Measurements from ENCODE around the gene OR2L5.

OR2L5 gene

DNA sequence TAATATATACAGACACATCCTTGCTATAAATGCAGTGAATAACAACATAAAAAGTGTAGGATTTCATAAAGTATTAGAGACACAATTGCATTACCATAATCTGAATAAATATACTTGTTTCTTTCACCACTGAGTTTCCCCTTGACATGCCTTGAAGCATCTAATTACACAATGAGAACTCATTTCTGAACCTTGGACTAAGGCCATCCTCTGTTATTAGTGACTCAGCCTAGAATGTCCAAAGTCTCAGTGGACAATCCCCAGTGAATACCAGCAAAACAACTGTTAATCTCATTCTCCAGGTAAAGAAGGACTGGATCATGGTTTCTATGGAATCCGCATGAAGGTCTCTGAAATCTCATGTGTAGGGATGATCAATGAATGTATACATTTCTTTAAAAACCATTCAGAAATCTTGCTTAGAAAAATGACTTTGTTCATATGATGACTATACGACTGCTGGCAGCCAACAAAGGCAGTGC, at the start of gene OR2L5:
Gene OR2L5, plus strand, starts transcription at position 432 of the 482 bp plus-strand sequence. CDS start 8,288 bp downstream, outside the sequence.
- Histone ChIP-seq H3K4me3 (ENCODE audit: low read length in 2 of 2) (no peak within 1 kb of the TSS), H3K27ac (ENCODE audit: low read length) (no peak within 1 kb of the TSS), H3K4me1 (ENCODE audit: control insufficient read depth, insufficient read depth, low read length) (no peaks in the 10 kb centered on the region), H3K27me3 (ENCODE audit: control insufficient read depth in 1 of 2, insufficient read depth in 2 of 2, low read length in 2 of 2) (no peaks in the 10 kb centered on the region), H3K9me3 (ENCODE audit: control insufficient read depth in 2 of 2, low read length in 2 of 2) (peaks cover 0 to 3% of the 10 kb centered on the region in 2 donors), H3K36me3 (ENCODE audit: control insufficient read depth in 2 of 2, insufficient read depth in 2 of 2, low read length in 2 of 2) (no peaks in the 10 kb centered on the region), H3K9ac (ENCODE audit: low read length in 2 of 2) (no peak within 1 kb of the TSS)

DNA sequence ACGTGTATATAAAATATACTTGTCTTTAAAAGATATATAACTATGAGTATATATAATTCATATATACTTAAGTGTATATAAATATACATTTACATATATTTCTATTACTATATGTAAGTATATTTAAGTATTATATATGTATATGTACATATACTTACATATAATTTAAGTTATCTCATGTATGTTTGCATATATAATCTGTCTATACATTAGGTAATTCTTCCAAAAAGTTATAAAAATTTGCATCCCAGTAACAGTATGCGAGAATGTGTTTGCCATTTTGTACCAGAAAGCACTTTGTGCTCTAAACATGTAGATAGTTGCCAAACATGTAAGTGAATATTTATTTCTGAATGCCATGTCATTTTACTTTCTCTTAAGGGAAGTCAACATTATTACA, 48.5 kb upstream of the OR2L5 start, which contains the start of gene OR2AK2:
Gene OR2AK2, plus strand, starts transcription at position 301 of the 400 bp plus-strand sequence. CDS start 144 bp downstream, outside the sequence.
- no peaks in the 10 kb centered on the region for H3K27me3 ChIP-seq (ENCODE audit: control insufficient read depth in 1 of 2, insufficient read depth in 2 of 2, low read length in 2 of 2)
- H3K27ac ChIP-seq (ENCODE audit: low read length) = no peak within 1 kb of the TSS
- H3K9ac ChIP-seq (ENCODE audit: low read length in 2 of 2) = no peak within 1 kb of the TSS
- no peaks in the 10 kb centered on the region for H3K36me3 ChIP-seq (ENCODE audit: control insufficient read depth in 2 of 2, insufficient read depth in 2 of 2, low read length in 2 of 2)
- no peak within 1 kb of the TSS for H3K4me3 ChIP-seq (ENCODE audit: low read length in 2 of 2)
- H3K4me1 ChIP-seq (ENCODE audit: control insufficient read depth, insufficient read depth, low read length) = no peaks in the 10 kb centered on the region
- peaks cover 0 to 4% of the 10 kb centered on the region in 2 donors for H3K9me3 ChIP-seq (ENCODE audit: control insufficient read depth in 2 of 2, low read length in 2 of 2)

DNA sequence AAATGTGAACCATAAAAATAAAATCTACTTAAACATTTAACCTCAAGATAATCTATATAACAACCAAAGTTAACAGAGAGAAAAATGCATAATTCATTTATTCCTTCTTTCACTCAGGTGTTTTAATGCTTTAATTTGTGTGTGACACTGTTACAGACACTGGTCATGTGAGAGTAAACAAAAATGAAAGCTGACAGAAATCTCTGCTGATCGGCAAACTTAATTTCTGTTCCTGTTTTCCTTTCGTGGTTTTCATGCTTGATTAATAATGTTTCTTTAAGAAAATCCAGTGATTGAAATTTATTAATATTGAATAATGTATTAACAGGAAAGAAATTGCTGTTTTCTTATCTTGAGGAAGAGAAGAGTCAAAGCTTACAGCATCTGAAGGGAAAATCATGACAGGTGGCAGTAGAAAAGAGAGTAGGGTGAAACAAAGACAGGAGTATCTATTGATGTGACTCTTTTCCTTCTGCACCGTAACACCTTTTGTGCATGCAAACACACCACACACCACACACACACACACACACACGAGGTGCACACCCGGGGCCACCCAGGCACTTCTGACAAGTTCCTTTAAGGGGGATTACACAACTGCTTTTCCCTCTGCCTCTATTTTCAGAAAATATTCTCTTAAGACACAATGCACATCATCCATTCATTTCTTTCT, 46.8 kb upstream of the OR2L5 start:
- no peaks in the 10 kb centered on the region for H3K36me3 ChIP-seq (ENCODE audit: control insufficient read depth in 2 of 2, insufficient read depth in 2 of 2, low read length in 2 of 2)
- no peaks in the 10 kb centered on the region for H3K4me1 ChIP-seq (ENCODE audit: control insufficient read depth, insufficient read depth, low read length)
- H3K27me3 ChIP-seq (ENCODE audit: control insufficient read depth in 1 of 2, insufficient read depth in 2 of 2, low read length in 2 of 2) = no peaks in the 10 kb centered on the region
- H3K4me3 ChIP-seq (ENCODE audit: low read length in 2 of 2) = no peak overlapping the region
- no peaks in the 10 kb centered on the region for H3K9me3 ChIP-seq (ENCODE audit: control insufficient read depth in 2 of 2, low read length in 2 of 2)
- H3K27ac ChIP-seq (ENCODE audit: low read length) = no peak overlapping the region
- no peak overlapping the region for H3K9ac ChIP-seq (ENCODE audit: low read length in 2 of 2)

DNA sequence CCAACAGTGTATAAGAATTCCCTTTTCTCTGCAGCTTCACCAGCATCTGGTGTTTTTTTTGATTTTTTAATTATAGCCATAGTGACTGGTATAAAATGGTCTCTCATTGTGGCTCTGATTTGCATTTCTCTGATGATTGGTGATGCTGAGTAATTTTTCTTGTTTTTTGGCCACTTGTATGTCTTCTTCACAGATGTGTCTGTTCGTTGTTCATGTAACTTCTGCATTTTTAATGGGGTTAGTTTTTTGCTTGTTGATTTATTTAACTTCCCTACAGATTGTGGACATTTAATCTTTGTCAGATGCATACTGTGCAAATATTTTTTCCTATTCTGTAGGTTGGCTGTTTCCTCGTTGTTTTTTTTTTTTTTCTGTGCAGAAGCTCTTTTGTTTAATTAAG, 20.5 kb upstream of the OR2L5 start:
- Histone ChIP-seq H3K4me1 (ENCODE audit: control insufficient read depth, insufficient read depth, low read length) (no peaks in the 10 kb centered on the region), H3K36me3 (ENCODE audit: control insufficient read depth in 2 of 2, insufficient read depth in 2 of 2, low read length in 2 of 2) (no peaks in the 10 kb centered on the region), H3K27me3 (ENCODE audit: control insufficient read depth in 1 of 2, insufficient read depth in 2 of 2, low read length in 2 of 2) (no peaks in the 10 kb centered on the region), H3K9me3 (ENCODE audit: control insufficient read depth in 2 of 2, low read length in 2 of 2) (peaks cover 0 to 3% of the 10 kb centered on the region in 2 donors), H3K4me3 (ENCODE audit: low read length in 2 of 2) (no peak overlapping the region), H3K27ac (ENCODE audit: low read length) (no peak overlapping the region), H3K9ac (ENCODE audit: low read length in 2 of 2) (no peak overlapping the region)

DNA sequence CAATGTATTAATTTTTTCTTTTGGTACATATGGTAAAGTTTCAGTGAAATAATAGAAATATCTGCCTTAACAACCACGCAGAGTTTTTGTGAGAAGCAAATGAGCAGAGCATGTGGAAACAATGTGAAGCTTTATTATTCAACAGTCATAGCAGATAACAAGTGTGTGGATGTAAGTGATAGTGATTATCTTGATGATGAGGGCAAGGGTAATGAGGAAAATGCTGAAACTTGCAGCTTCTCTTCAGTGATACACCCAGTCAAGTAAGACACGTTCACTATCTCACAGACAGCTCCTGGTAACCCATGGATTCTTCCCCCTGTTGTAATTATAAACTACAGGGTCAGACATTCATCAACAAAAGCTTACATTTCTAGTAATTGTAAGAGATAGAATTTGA, 14.6 kb upstream of the OR2L5 start:
- Histone ChIP-seq H3K9me3 (ENCODE audit: control insufficient read depth in 2 of 2, low read length in 2 of 2) (no peaks in the 10 kb centered on the region), H3K27ac (ENCODE audit: low read length) (no peak overlapping the region), H3K9ac (ENCODE audit: low read length in 2 of 2) (no peak overlapping the region), H3K4me3 (ENCODE audit: low read length in 2 of 2) (no peak overlapping the region), H3K36me3 (ENCODE audit: control insufficient read depth in 2 of 2, insufficient read depth in 2 of 2, low read length in 2 of 2) (no peaks in the 10 kb centered on the region), H3K27me3 (ENCODE audit: control insufficient read depth in 1 of 2, insufficient read depth in 2 of 2, low read length in 2 of 2) (no peaks in the 10 kb centered on the region), H3K4me1 (ENCODE audit: control insufficient read depth, insufficient read depth, low read length) (no peaks in the 10 kb centered on the region)

DNA sequence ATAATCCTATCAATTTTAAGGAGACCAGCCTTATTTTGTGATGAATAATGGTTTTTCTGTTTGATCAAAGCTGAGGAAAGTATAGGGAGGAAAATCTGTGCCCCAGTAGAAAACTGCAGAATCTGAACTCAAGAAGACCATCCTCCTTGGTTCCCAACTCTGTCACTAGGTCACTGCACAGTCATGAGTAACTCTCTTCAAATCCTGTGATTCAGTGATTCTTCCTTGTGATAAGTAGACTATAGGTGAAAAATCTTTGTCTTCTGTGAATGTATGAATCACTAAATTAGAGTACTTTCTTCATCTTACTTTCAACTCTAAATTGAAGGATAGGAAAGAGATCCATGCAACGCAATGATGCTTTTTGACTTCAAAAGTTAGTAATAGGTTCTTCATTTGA, 13.3 kb upstream of the OR2L5 start:
- Histone ChIP-seq H3K27ac (ENCODE audit: low read length) (no peak overlapping the region), H3K4me1 (ENCODE audit: control insufficient read depth, insufficient read depth, low read length) (no peaks in the 10 kb centered on the region), H3K36me3 (ENCODE audit: control insufficient read depth in 2 of 2, insufficient read depth in 2 of 2, low read length in 2 of 2) (no peaks in the 10 kb centered on the region), H3K9me3 (ENCODE audit: control insufficient read depth in 2 of 2, low read length in 2 of 2) (no peaks in the 10 kb centered on the region), H3K9ac (ENCODE audit: low read length in 2 of 2) (no peak overlapping the region), H3K27me3 (ENCODE audit: control insufficient read depth in 1 of 2, insufficient read depth in 2 of 2, low read length in 2 of 2) (no peaks in the 10 kb centered on the region), H3K4me3 (ENCODE audit: low read length in 2 of 2) (no peak overlapping the region)

DNA sequence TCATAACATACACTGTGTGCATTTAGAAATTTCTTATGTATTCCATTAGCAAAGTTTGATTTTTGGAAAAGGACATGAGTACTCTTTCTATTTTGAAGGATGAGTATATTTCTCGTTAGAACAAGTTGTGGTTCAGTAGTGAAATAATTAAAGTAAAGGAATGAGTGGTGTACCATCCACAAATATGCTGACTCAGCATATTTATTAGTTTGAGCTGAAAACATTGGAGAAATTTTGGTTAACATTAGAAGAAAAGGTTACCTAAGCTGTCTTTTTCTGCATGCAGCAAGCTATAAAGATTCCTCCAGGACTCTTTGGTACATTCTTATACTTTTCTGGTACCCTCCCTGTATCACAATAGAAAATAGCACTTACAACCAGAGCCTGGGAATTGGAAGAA, 5.7 kb upstream of the OR2L5 start:
- Histone ChIP-seq H3K27me3 (ENCODE audit: control insufficient read depth in 1 of 2, insufficient read depth in 2 of 2, low read length in 2 of 2) (no peaks in the 10 kb centered on the region), H3K27ac (ENCODE audit: low read length) (no peak overlapping the region), H3K4me1 (ENCODE audit: control insufficient read depth, insufficient read depth, low read length) (no peaks in the 10 kb centered on the region), H3K9me3 (ENCODE audit: control insufficient read depth in 2 of 2, low read length in 2 of 2) (peaks cover 0 to 8% of the 10 kb centered on the region in 2 donors), H3K9ac (ENCODE audit: low read length in 2 of 2) (no peak overlapping the region), H3K36me3 (ENCODE audit: control insufficient read depth in 2 of 2, insufficient read depth in 2 of 2, low read length in 2 of 2) (no peaks in the 10 kb centered on the region), H3K4me3 (ENCODE audit: low read length in 2 of 2) (no peak overlapping the region)

DNA sequence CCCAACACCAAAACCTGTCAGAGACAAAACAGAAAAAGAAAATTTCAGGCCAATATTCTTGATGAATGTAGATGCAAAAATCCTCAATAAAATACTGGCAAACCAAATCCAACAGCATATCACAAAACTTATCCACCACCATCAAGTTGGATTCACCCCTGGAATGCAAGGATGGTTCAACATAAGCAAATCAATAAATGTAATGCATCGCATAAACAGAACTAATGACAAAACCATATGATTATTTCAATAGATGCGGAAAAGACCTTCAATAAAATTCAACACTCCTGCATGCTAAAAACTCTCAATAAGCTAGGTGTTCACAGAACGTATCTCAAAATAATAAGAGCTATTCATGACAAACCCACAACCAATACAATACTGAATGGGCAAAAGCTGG, 3.8 kb upstream of the OR2L5 start:
- peaks cover 0 to 8% of the 10 kb centered on the region in 2 donors for H3K9me3 ChIP-seq (ENCODE audit: control insufficient read depth in 2 of 2, low read length in 2 of 2)
- H3K9ac ChIP-seq (ENCODE audit: low read length in 2 of 2) = no peak overlapping the region
- no peak overlapping the region for H3K27ac ChIP-seq (ENCODE audit: low read length)
- H3K4me1 ChIP-seq (ENCODE audit: control insufficient read depth, insufficient read depth, low read length) = no peaks in the 10 kb centered on the region
- H3K36me3 ChIP-seq (ENCODE audit: control insufficient read depth in 2 of 2, insufficient read depth in 2 of 2, low read length in 2 of 2) = no peaks in the 10 kb centered on the region
- H3K27me3 ChIP-seq (ENCODE audit: control insufficient read depth in 1 of 2, insufficient read depth in 2 of 2, low read length in 2 of 2) = no peaks in the 10 kb centered on the region
- H3K4me3 ChIP-seq (ENCODE audit: low read length in 2 of 2) = no peak overlapping the region

GRCh38 chr1:248015803-248016202, 2.3 kb downstream of the OR2L5 start:
- H3K4me3 ChIP-seq (ENCODE audit: low read length in 2 of 2) = no peak overlapping the region
- H3K4me1 ChIP-seq (ENCODE audit: control insufficient read depth, insufficient read depth, low read length) = no peaks in the 10 kb centered on the region
- no peaks in the 10 kb centered on the region for H3K36me3 ChIP-seq (ENCODE audit: control insufficient read depth in 2 of 2, insufficient read depth in 2 of 2, low read length in 2 of 2)
- no peak overlapping the region for H3K9ac ChIP-seq (ENCODE audit: low read length in 2 of 2)
- H3K27ac ChIP-seq (ENCODE audit: low read length) = no peak overlapping the region
- H3K27me3 ChIP-seq (ENCODE audit: control insufficient read depth in 1 of 2, insufficient read depth in 2 of 2, low read length in 2 of 2) = no peaks in the 10 kb centered on the region
- H3K9me3 ChIP-seq (ENCODE audit: control insufficient read depth in 2 of 2, low read length in 2 of 2) = no peaks in the 10 kb centered on the region

DNA sequence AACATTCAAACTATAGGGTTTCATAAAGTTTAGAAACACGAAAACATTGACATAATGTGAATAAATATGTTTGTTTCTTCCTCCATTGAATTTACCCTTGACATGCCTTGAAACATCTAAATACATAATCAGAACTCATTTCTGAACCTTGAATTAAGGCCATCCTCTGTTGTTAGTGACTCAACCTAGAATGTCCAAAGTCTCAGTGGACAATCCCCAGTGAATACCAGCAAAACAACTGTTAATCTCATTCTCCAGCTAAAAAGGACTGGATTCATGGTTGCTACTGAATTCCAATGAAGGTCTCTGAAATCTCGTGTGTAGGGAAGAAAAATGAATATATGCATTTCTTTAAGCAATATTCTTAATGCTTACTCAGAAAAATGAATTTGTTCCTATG, 16.3 kb downstream of the OR2L5 start, which contains the start of gene OR2L2:
Gene OR2L2, plus strand, starts transcription at position 301 of the 400 bp plus-strand sequence. CDS start 8,198 bp downstream, outside the sequence.
- Histone ChIP-seq H3K27me3 (ENCODE audit: control insufficient read depth in 1 of 2, insufficient read depth in 2 of 2, low read length in 2 of 2) (no peaks in the 10 kb centered on the region), H3K4me1 (ENCODE audit: control insufficient read depth, insufficient read depth, low read length) (no peaks in the 10 kb centered on the region), H3K27ac (ENCODE audit: low read length) (no peak within 1 kb of the TSS), H3K36me3 (ENCODE audit: control insufficient read depth in 2 of 2, insufficient read depth in 2 of 2, low read length in 2 of 2) (no peaks in the 10 kb centered on the region), H3K9me3 (ENCODE audit: control insufficient read depth in 2 of 2, low read length in 2 of 2) (no peaks in the 10 kb centered on the region), H3K4me3 (ENCODE audit: low read length in 2 of 2) (no peak within 1 kb of the TSS), H3K9ac (ENCODE audit: low read length in 2 of 2) (no peak within 1 kb of the TSS)

DNA sequence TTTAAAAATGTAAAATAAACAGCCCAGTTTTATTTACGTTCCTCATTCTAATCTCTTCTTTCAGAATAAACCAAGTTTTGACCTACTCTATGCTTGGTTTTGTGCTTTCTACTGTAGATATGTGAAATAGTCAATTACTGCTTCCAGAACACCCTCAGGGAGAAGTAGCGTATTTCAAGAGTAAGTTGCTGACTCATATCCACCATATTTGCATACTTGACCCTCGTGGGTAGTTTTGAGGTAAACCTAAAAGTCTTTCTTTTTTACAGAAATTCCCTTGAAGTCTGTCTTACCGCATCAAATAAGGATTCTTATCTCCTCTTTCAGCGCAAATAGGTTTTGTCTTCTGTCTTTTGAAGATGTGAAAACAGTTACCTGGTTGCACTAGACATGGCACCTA, 31.7 kb downstream of the OR2L5 start:
- Histone ChIP-seq H3K4me1 (ENCODE audit: control insufficient read depth, insufficient read depth, low read length) (no peaks in the 10 kb centered on the region), H3K27ac (ENCODE audit: low read length) (no peak overlapping the region), H3K27me3 (ENCODE audit: control insufficient read depth in 1 of 2, insufficient read depth in 2 of 2, low read length in 2 of 2) (no peaks in the 10 kb centered on the region), H3K36me3 (ENCODE audit: control insufficient read depth in 2 of 2, insufficient read depth in 2 of 2, low read length in 2 of 2) (no peaks in the 10 kb centered on the region), H3K4me3 (ENCODE audit: low read length in 2 of 2) (no peak overlapping the region), H3K9me3 (ENCODE audit: control insufficient read depth in 2 of 2, low read length in 2 of 2) (no peaks in the 10 kb centered on the region), H3K9ac (ENCODE audit: low read length in 2 of 2) (no peak overlapping the region)
